ENCODE measurements around the gene DTNB. TPM values are rescaled to one million over a fixed set of nuclear protein-coding genes. Genes with fewer than 3 reads are reported as not detected.
A peak's percentile ranks its signal among the peaks of the same experiment; 100 is the strongest.

The DTNB gene
- total and polyA plus RNA-seq, 2 experiments from 2014 or later = 10.3 to 13.9 TPM

DNA sequence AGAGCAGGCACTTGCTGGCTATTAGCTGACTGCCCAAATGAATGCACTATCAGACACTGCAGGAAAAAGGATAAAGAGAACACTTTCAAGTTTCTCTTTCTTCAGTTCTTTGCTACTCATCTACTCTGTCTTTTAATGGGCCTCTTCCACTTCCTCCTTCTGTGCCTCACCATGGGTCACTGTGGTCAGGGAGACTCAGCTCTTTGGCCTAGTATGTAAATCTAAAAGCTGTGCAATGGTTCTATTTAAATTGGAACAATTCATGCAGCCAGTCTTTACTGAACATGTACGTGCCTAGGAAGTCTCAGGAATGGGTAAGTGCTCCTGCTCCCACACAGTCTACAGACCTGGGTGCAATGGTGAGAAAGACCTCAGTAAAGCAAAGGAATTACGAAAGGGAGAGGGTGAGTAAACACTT lies 252.5 kb downstream of the DTNB start:
- H3K27me3 ChIP-seq = no peaks in the 10 kb centered on the region
- 47% methylated on average over 2 of the region's 2 CpGs for WGBS (ENCODE audit: low lambda C conversion rate, missing lambda C conversion rate)
- TF ChIP-seq EZH2phosphoT487 (IDR thresholded peaks at IDR 0.05; ENCODE audit: low read depth, severe bottlenecking, unreplicated experiment) (no peak), EZH2 (IDR thresholded peaks at IDR 0.05; ENCODE audit: borderline replicate concordance) (no peak)
- TF ChIP-seq, protein P1, sequence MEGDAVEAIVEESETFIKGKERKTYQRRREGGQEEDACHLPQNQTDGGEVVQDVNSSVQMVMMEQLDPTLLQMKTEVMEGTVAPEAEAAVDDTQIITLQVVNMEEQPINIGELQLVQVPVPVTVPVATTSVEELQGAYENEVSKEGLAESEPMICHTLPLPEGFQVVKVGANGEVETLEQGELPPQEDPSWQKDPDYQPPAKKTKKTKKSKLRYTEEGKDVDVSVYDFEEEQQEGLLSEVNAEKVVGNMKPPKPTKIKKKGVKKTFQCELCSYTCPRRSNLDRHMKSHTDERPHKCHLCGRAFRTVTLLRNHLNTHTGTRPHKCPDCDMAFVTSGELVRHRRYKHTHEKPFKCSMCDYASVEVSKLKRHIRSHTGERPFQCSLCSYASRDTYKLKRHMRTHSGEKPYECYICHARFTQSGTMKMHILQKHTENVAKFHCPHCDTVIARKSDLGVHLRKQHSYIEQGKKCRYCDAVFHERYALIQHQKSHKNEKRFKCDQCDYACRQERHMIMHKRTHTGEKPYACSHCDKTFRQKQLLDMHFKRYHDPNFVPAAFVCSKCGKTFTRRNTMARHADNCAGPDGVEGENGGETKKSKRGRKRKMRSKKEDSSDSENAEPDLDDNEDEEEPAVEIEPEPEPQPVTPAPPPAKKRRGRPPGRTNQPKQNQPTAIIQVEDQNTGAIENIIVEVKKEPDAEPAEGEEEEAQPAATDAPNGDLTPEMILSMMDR (IDR thresholded peaks at IDR 0.05; ENCODE audit: poor library complexity) = no peak
- no peaks in the 10 kb centered on the region for H3K9me2 ChIP-seq (replicated peaks; ENCODE audit: insufficient read depth)
- no peak overlapping the region for H3K4me3 ChIP-seq
- H4K20me1 ChIP-seq (ENCODE audit: insufficient read depth, poor library complexity, severe bottlenecking) = no peaks in the 10 kb centered on the region
- H2AFZ ChIP-seq = no peak overlapping the region
- H3K4me1 ChIP-seq (ENCODE audit: insufficient read depth) = peaks cover 7% of the 10 kb centered on the region
- DNase-seq (ENCODE audit: low spot score) = no peak
- H3K36me3 ChIP-seq (replicated peaks; ENCODE audit: insufficient read depth, low read depth) = no peaks in the 10 kb centered on the region
- no peaks in the 10 kb centered on the region for H3K79me2 ChIP-seq
- peak overlapping the region; percentile 78 for H3K27ac ChIP-seq
- H3K9me3 ChIP-seq (ENCODE audit: low read depth) = no peaks in the 10 kb centered on the region
- peak overlapping the region; percentile 24 for H3K4me2 ChIP-seq

DNA sequence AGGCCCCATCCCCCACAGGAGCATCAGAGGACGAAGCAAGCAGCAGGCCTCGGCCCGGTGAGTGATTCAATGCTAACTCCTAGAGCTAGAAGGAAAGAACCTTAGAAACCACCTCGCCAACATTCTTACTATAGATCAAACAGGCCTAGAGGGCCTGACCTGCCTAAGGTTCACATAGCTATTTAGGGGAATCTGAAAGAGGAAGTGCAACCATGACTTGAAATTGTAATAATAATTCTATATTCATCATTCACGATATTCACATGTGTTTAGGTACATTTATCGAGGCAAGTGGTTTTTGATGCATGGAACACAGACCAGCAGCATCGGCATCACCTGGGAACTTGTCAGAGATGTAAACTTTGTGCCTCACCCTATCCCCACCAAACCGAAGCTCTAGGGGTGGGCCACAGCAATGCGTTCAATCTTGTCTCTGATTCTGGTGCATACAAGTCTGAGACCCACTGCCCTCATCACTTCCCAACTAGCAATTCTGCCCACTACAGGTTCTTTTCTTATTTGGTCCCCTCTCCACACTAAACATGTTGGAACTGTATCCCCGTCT lies 253.6 kb downstream of the DTNB start:
- no peak for DNase-seq (ENCODE audit: low spot score)
- no peaks in the 10 kb centered on the region for H4K20me1 ChIP-seq (ENCODE audit: insufficient read depth, poor library complexity, severe bottlenecking)
- H3K27ac ChIP-seq = peak overlapping the region; percentile 78
- TF ChIP-seq EZH2phosphoT487 (IDR thresholded peaks at IDR 0.05; ENCODE audit: low read depth, severe bottlenecking, unreplicated experiment) = no peak
- TF ChIP-seq, protein P1 (IDR thresholded peaks at IDR 0.05; ENCODE audit: poor library complexity) = no peak
- no peak for TF ChIP-seq EZH2 (IDR thresholded peaks at IDR 0.05; ENCODE audit: borderline replicate concordance)
- H2AFZ ChIP-seq = no peak overlapping the region
- H3K36me3 ChIP-seq (replicated peaks; ENCODE audit: insufficient read depth, low read depth) = no peaks in the 10 kb centered on the region
- H3K4me2 ChIP-seq = no peak overlapping the region
- no peaks in the 10 kb centered on the region for H3K79me2 ChIP-seq
- H3K9me2 ChIP-seq (replicated peaks; ENCODE audit: insufficient read depth) = no peaks in the 10 kb centered on the region
- no peaks in the 10 kb centered on the region for H3K27me3 ChIP-seq
- H3K4me3 ChIP-seq = no peak overlapping the region
- no peaks in the 10 kb centered on the region for H3K9me3 ChIP-seq (ENCODE audit: low read depth)
- WGBS (ENCODE audit: low lambda C conversion rate, missing lambda C conversion rate) = 96% methylated on average over 10 of the region's 10 CpGs
- H3K4me1 ChIP-seq (ENCODE audit: insufficient read depth) = peaks cover 7% of the 10 kb centered on the region

DNA sequence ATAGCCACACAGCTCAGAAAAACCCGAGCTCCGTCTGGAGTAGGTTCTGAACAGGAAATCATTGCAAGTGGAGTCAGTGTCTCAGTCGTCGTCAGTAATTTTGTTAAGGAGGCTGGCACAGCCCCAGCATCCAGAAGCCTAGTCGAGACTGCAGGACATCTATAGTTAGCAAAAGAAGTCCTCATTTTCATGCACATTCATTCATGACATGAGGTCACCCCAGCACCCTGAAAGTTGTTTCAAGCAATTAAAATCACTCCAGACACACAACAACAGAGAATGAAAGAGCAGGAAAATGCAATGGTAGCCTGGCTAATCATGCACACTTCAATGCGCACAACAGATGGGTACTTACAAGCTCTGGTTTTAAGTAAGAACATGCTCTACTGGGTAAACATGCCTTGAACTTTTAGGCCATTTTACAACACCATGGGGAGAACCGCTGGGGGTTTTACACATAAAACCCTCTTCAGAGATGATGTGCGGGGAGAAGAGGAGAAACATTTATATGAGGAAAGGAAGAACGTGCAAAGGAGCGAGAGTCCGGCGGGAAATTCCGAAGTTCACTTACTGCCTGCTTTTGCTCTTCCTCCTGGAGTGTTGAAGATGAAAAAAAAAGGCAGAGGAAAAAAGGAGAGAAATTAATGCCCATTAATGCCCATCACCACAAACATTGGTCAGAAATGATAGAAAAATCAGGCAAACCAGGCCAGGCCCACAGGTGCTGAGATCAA lies 254.3 kb downstream of the DTNB start:
- no peak overlapping the region for H3K4me2 ChIP-seq
- peak overlapping the region; percentile 78 for H3K27ac ChIP-seq

More for the DNA sequence above, 254.3 kb downstream of the DTNB start:
- Histone ChIP-seq H3K9me2 (replicated peaks; ENCODE audit: insufficient read depth) (no peaks in the 10 kb centered on the region), H3K4me1 (ENCODE audit: insufficient read depth) (peaks cover 7% of the 10 kb centered on the region), H3K9me3 (ENCODE audit: low read depth) (no peaks in the 10 kb centered on the region), H3K27me3 (no peaks in the 10 kb centered on the region), H3K4me3 (no peak overlapping the region), H3K79me2 (no peaks in the 10 kb centered on the region), H2AFZ (no peak overlapping the region), H3K36me3 (replicated peaks; ENCODE audit: insufficient read depth, low read depth) (no peaks in the 10 kb centered on the region), H4K20me1 (ENCODE audit: insufficient read depth, poor library complexity, severe bottlenecking) (no peaks in the 10 kb centered on the region)
- no peak for DNase-seq (ENCODE audit: low spot score)
- 70% methylated on average over 13 of the region's 13 CpGs for WGBS (ENCODE audit: low lambda C conversion rate, missing lambda C conversion rate)
- TF ChIP-seq, protein P1 (IDR thresholded peaks at IDR 0.05; ENCODE audit: poor library complexity) = no peak
- TF ChIP-seq EZH2 (IDR thresholded peaks at IDR 0.05; ENCODE audit: borderline replicate concordance) (no peak), EZH2phosphoT487 (IDR thresholded peaks at IDR 0.05; ENCODE audit: low read depth, severe bottlenecking, unreplicated experiment) (no peak)
